GOT3 (cell line): ENCODE results near the gene C2CD4B.

Experiments
- DNase-seq: peaks from one replicate; lab custom pipeline; 2025; ENCODE audit warnings: mixed read lengths; lab: John Stamatoyannopoulos, UW

C2CD4B gene

DNA sequence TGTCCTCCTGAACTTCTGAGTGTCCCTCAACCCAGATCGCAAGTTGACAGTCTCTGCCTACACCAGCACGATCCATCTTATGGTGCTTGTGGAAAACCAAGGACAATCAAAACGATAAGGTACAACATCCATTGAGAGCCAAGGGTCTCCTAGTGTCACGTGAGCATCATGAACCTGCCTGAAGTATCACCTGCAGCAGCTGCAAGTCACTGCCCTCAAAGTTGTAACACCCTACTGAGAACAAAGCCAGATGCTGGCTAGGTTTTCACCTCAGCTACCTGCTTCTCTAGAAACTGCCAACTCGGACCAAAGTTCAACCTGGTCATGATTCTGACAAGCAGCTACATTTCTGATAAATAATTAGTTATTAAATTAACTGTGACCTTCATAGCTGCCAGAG is 17.5 kb downstream of the C2CD4B start:
- DNase-seq = no peak

DNA sequence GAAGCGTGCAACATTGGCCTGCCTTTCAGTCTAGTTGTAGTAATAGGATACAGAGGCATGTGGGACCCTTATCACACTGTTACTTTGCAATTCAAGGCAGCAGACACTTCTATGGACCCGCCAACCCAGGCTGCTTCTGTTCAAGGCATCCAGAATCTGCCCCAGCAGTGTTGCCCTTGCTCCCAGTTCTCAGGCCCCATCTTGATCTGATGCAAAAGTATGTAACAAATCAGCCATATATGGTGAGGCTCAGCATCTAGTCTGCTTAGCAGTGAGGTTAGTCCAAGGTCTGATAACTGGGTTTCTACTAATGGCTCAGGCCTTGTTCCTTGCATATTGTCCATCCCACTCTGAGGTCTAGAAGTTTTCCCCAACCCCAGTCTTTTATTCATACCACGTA is 17.9 kb downstream of the C2CD4B start:
- DNase-seq = no peak

DNA sequence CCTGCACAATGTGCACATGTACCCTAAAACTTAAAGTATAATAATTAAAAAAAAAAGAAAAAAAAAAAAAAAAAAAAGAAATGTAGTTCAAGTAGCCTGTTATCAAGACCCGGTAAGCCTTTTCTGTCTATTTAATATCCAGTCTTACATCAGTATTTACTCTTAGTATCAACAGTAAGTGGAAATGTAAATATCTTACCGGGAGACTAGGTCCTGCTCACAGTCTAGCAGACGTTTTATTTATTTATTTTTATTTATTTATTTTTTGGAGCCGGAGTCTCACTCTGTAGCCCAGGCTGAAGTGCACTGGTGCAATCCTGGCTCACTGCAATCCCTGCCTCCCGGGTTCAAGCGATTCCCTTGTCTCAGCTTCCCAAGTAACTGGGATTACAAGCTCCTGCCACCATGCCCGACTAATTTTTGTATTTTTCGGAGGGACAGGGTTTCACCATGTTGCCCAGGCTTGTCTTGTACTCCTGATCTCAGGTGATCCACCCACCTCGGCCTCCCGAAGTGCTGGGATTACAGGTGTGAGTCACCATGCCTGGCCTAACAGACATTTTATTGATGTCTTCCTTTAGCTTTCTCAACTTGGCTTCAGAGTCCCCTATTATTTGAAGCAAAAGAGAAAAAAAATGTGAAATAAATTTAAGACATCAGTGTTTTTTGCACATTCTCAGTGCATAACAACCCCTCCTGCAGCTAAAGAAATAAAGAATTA is 19.9 kb downstream of the C2CD4B start:
- no peak for DNase-seq

DNA sequence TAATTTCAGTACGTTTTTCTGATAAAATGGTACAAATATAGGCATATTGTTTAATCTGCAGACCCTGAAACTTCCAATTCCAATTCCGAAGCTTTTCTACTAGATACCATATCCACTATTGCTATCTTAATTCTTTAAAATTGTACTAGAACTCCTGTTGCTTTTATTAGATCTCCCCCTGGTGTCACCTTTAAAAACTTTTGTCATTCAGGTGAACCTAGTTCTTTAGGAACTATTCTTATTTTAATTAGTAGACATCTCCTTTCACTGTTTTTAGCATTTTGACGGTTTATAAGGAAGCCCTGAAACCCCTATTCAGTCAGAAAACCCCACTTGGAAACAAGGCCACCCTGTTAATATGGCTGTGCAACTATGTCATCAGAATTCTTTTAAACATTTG is 22.3 kb downstream of the C2CD4B start:
- no peak for DNase-seq

DNA sequence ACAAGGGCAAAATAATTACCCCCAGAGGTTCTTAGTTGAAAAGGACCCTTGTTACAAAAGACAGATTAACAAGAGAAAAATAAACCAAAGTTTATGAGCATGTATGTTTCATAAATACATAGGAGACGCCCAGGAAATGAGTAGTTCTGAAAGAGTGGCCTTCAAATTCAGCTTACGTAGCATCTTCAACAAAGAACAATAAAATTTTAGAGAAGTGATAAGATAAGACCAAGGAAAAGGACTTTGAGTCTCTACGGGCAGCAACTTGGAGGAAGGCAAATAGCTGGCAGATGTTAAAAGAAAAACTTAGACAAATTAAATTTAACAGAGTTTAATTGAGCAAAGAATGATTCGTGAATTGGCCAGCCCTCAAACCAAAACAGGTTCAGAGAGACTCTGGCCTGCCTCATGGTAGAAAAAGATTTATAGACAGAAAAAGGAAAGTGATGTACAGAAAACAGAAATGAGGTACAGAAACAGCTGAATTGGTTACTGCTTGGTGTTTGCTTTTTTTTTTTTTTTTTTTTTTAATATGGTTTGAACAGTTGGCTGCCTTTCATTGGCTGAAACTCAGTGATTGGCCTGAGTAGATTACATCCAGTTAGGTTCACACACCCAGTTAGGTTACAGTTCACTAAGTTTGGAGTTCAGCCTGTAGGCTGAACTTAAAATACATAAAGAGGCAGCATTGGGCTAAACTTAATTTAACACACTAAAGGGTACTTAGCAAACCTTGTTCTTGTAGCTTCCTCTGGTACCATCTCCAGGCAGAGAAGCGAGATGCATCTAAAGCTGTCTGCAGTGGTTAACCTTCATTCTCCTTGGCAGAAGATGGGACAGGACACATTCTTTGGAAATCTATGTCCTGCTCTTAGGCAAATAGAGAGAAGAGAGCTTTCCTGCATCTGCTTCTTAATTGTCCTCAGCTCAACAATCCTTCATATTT is 23.2 kb downstream of the C2CD4B start:
- DNase-seq = no peak

GRCh38 chr15:62141200-62141599 is 23.9 kb downstream of the C2CD4B start:
- no peak for DNase-seq

GRCh38 chr15:62138124-62138523 is 27.0 kb downstream of the C2CD4B start:
- DNase-seq = no peak

DNA sequence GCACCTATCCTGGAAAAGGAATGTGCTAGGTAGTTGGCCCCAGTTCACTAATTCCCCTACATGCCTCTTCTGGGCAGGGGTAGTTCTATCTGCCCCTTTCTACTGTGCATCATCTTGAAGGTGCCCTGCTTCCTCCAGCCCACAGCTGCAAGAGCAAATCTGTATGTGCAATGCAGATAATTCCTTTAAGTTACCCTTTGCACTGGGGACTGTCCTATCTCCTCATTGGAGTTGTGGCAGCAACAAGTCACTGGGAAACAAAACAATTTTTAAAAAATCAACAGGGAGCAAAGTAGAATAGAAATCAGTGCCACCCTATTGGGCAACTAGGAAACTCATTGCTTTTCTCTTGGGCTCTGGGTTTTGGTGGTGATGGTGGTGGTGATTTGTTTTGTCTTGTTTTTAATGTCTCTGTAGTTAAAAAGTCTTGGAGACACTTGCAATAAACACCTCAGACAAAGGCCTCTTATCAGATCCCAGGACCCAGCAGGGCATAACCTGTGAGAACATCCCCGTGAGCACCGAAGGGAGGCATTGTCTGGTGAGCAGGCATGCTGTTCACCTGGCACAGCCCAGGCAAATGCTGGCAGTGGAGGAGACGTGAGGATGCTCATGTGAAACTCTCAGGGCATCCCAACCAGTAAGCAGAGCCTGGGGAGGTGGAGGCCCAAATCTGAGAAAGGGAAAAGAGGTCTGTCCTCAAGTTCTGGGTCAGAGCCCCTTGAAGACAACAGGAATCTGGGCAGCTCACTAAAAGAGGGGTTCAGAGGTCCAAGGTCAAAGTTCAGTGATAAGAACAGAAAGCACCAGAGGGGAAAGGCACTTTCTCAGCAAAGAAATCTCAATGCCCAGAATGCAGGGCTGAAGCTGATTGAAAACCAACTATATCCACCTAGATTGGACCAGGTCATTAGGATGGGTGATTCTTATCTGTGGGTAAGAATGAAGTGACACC is 27.9 kb downstream of the C2CD4B start:
- no peak for DNase-seq

DNA sequence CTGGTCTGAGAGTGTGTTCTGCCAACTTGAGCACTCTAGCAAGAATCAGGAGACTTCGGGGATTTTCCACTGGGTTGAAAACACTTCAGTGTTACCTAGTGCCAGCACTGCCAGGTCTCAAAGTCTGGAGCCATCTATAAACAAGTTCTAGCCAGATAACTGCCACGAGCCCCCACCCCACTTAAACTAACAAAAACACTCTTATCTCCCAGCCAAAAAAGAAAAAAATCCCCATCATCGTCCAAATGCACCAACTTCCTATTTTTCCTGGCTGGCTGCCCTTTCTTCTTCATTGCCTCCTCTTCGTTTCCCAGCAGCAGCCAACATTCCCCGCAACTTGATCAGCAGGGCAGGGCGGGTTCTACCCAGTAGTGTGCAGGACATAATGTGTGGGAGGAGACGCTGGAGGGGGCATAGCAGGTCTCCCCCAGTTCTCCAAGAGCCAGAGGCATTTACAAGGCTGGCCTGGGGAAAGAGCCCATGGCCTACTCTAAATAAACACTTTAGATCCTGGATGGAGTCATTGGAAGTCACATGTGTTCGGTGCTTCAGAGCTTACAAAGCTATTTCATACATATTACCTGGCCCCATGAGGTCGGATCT is 29.5 kb downstream of the C2CD4B start:
- no peak for DNase-seq

GRCh38 chr15:62133141-62133540 is 31.9 kb downstream of the C2CD4B start:
- DNase-seq = no peak

DNA sequence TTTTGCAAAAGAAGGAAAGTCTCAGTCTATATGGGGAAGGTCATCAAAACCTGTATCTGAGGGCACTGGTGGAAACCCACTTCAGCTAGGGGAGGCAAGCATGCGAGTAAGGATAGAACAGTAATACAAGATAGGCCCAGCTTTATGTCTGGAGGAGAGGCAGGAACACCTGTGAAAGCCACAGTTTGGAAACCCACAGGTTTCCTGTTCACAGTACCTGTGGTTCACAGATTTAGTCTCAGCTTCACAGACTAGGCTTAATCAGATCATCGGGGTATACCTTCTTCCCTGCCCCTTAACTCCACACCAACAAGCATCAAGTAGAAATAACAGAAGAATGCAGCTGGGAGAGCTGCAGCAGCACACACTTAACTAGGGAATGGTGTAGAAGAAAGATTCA is 36.2 kb downstream of the C2CD4B start:
- DNase-seq = no peak

GRCh38 chr15:62126364-62126763 is 38.7 kb downstream of the C2CD4B start:
- no peak for DNase-seq

- DNase-seq = no peak
These were observed 39.3 kb downstream of the C2CD4B start for GRCh38 chr15:62125773-62126172.

- no peak for DNase-seq
These were observed 40.1 kb downstream of the C2CD4B start for GRCh38 chr15:62124973-62125303.

DNA sequence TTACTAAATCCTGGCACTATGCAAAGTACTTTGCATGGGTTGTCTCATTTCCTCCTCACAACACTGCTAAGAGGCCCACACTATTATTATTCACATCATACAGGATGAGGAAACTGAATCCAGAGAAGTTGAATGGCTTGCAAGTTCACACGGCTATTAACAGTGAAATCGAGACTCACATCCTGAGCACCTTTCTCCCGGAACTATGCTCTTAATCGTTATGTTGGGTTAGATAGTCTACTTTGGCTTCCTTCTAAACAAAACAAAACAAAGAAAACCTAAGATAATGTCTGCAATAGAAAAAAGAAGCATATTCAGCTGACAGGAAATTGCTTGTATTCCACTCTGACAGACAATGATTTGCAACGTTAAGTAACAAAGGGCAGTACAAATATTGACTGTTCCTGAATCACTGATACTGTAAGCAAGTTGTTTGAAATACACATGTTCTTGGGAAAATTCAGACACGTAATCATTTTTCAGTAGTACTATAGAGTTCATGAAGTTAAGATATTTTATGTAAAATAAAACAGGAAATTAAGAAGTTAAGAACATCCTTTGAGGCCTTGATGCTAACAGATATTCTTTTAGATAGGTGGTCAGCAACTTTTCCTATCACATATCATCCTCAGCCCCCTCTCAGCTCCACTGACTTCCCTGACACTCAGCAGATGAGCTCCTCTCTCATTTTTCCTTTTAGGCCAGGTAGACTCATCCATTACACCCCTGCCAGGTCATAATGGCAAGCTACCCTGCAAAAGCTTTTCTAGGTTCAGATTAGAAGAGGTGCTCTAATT is 40.7 kb downstream of the C2CD4B start:
- no peak for DNase-seq

- no peak for DNase-seq
These were observed 42.8 kb downstream of the C2CD4B start for GRCh38 chr15:62122249-62122648.

- no peak for DNase-seq
These were observed 43.6 kb downstream of the C2CD4B start for GRCh38 chr15:62121273-62122015.

- DNase-seq = no peak
These were observed 44.3 kb downstream of the C2CD4B start for GRCh38 chr15:62120776-62121175.

GRCh38 chr15:62119874-62120273 is 45.2 kb downstream of the C2CD4B start:
- DNase-seq = no peak

- no peak for DNase-seq
These were observed 45.7 kb downstream of the C2CD4B start for GRCh38 chr15:62119227-62119864.
